Endothelial cell of umbilical vein (primary cell): Measurements from ENCODE around the gene RPL41. TPM values are rescaled to one million over a fixed set of nuclear protein-coding genes. Genes with fewer than 3 reads are reported as not detected.

Experiments used
- BruUV-seq: library from RNA; stranded (reverse); fragments of 400-500 nt; replicated peaks from 2 replicates; lab custom pipeline; 2021; lab: Mats Ljungman, UMichigan
- CTCF ChIA-PET: fragments of 300-600, 350-600 bp; sonication (Branson Sonifier 250); formaldehyde crosslinking; loops from one replicate; lab custom pipeline; 2021; ENCODE audit warnings: antibody characterized with exemption, inconsistent platforms; lab: Charles Lee
- POLR2A ChIA-PET: fragments of 300-600, 350-600 bp; sonication (Branson Sonifier 250); formaldehyde crosslinking; loops from one replicate; lab custom pipeline; 2021; ENCODE audit warnings: antibody characterized with exemption, inconsistent platforms; lab: Charles Lee
- DNase-seq: peaks from one replicate; pipeline ENCODE4 v3.0.0-alpha.2; 2011; ENCODE audit warnings: low read depth, low spot score
- FAIRE-seq: peaks from 2 replicates; lab custom pipeline; 2011; peaks lifted over from hg19 to GRCh38; lab: Jason Lieb, UNC
- H2AFZ ChIP-seq: 2 replicates; pipeline ENCODE4 v1.6.0; 2012; ENCODE audit warnings: low read depth, low read length, control low read depth, inconsistent platforms
- H3K27ac ChIP-seq: 2 replicates; pipeline ENCODE4 v1.5.1; 2011; ENCODE audit warnings: low read depth, mild to moderate bottlenecking, control low read depth, low read length, moderate library complexity; ENCODE audit not compliant: insufficient read depth
- H3K27me3 ChIP-seq, 2 experiments: 2 replicates each; pipeline versions ENCODE4 v1.6.0 to v1.6.1; 2011; ENCODE audit warnings: low read length in 2 of 2, mixed read lengths in 1 of 2; ENCODE audit not compliant: control insufficient read depth in 2 of 2, insufficient read depth in 2 of 2
- H3K36me3 ChIP-seq, 2 experiments: 2 replicates in 1 of 2; 3 replicates in 1 of 2; pipeline ENCODE4 v1.5.1; 2011; ENCODE audit warnings: low read length in 2 of 2, mild to moderate bottlenecking in 1 of 2, moderate library complexity in 1 of 2; ENCODE audit not compliant: control insufficient read depth in 2 of 2, insufficient read depth in 2 of 2; ENCODE audit errors: extremely low read depth in 1 of 2
- H3K4me1 ChIP-seq: 3 replicates; pipeline ENCODE4 v1.5.1; 2011; ENCODE audit warnings: mild to moderate bottlenecking, low read length; ENCODE audit not compliant: control insufficient read depth, insufficient read depth; ENCODE audit errors: extremely low read depth
- H3K4me2 ChIP-seq: 2 replicates; pipeline ENCODE4 v1.6.1; 2011; ENCODE audit warnings: low read length, control low read depth, mixed read lengths; ENCODE audit not compliant: insufficient read depth
- H3K4me3 ChIP-seq, 3 experiments: fragments of 200-600 bp in 1 of 3; sonication (generic), shearing (Covaris generic) in 1 of 3; replicated peaks in 1 of 3; 2 replicates each; pipeline ENCODE4 v1.5.1; 2011 to 2016; ENCODE audit warnings: control low read depth in 3 of 3, low read length in 3 of 3, mild to moderate bottlenecking in 2 of 3, inconsistent platforms in 1 of 3, low read depth in 1 of 3, moderate library complexity in 1 of 3; ENCODE audit not compliant: insufficient read depth in 1 of 3
- H3K79me2 ChIP-seq: 2 replicates; pipeline ENCODE4 v1.6.0; 2012; ENCODE audit warnings: low read length, inconsistent platforms; ENCODE audit not compliant: control insufficient read depth, insufficient read depth
- H3K9ac ChIP-seq: replicated peaks from 2 replicates; pipeline ENCODE3; 2011; ENCODE audit warnings: low read length, control low read depth; ENCODE audit not compliant: insufficient read depth; ENCODE audit errors: extremely low read depth
- H3K9me1 ChIP-seq: replicated peaks from 3 replicates; pipeline ENCODE4 v1.6.0; 2011; ENCODE audit warnings: mild to moderate bottlenecking, low read length; ENCODE audit not compliant: control insufficient read depth, insufficient read depth; ENCODE audit errors: extremely low read depth
- H3K9me3 ChIP-seq: replicated peaks from 2 replicates; pipeline ENCODE4 v1.5.1; 2012; ENCODE audit warnings: low read length, inconsistent platforms; ENCODE audit not compliant: control insufficient read depth, insufficient read depth
- H4K20me1 ChIP-seq: replicated peaks from 2 replicates; pipeline ENCODE3; 2011; ENCODE audit warnings: mild to moderate bottlenecking, low read length; ENCODE audit not compliant: control insufficient read depth, insufficient read depth; ENCODE audit errors: extremely low read depth
- EZH2 ChIP-seq: IDR thresholded peaks from 2 replicates; pipeline ENCODE4 v1.6.1; 2012; ENCODE audit warnings: borderline replicate concordance, low read depth, mild to moderate bottlenecking, moderate library complexity, low read length, inconsistent platforms; ENCODE audit not compliant: severe bottlenecking
- FOS ChIP-seq: IDR thresholded peaks from 2 replicates; pipeline ENCODE4 v1.6.1; 2011; ENCODE audit warnings: mild to moderate bottlenecking, low read length, moderate library complexity, borderline replicate concordance; ENCODE audit not compliant: insufficient read depth
- GATA2 ChIP-seq: IDR thresholded peaks from 2 replicates; pipeline ENCODE4 v1.7.0; 2011; ENCODE audit warnings: low read depth, mild to moderate bottlenecking, moderate library complexity, mixed read lengths, low read length; ENCODE audit not compliant: insufficient read length, insufficient read depth
- JUN ChIP-seq: IDR thresholded peaks from 2 replicates; pipeline ENCODE4 v1.6.1; 2011; ENCODE audit warnings: borderline replicate concordance, low read depth; ENCODE audit not compliant: insufficient read length, insufficient read depth
- MAX ChIP-seq: IDR thresholded peaks from 2 replicates; pipeline ENCODE4 v1.6.1; 2011; ENCODE audit not compliant: insufficient read depth, insufficient read length
- MYC ChIP-seq: IDR thresholded peaks from one replicate; pipeline ENCODE4 v1.6.1; 2011; ENCODE audit warnings: mild to moderate bottlenecking, low read depth, low read length
- POLR2A ChIP-seq: IDR thresholded peaks from 2 replicates; pipeline ENCODE4 v1.6.1; 2012; ENCODE audit warnings: low read depth, mild to moderate bottlenecking, control low read depth, low read length
- POLR2AphosphoS5 ChIP-seq: IDR thresholded peaks from 2 replicates; pipeline ENCODE4 v1.6.1; 2012; ENCODE audit warnings: low read depth, mild to moderate bottlenecking, control low read depth, low read length, moderate library complexity; ENCODE audit not compliant: insufficient read depth
- dilution Hi-C: fragments of 300-500 bp; cut with MboI; formaldehyde crosslinking; loops from one replicate; pipeline ENCODE4 v1.15.0; 2019; ENCODE audit warnings: low sequenced_read_pairs; ENCODE audit not compliant: extremely low pct_ligation_motif_present
- intact Hi-C: fragments of 100-400 bp; cut with micrococcal nuclease; formaldehyde crosslinking; loops from one replicate; pipeline ENCODE4 v1.10.0; 2022
- polyA plus RNA-seq, 4 experiments: library from polyadenylated mRNA; depleted of rRNA in 3 of 4; stranded (reverse) in 3 of 4; unstranded in 1 of 4; fragments of >200 nt; gene quantifications; 2 replicates each; pipeline versions ENCODE4 v1.2.1 to v1.2.3, GENCODE V29; 2011 to 2012; ENCODE audit warnings: missing spikeins in 1 of 4
- total RNA-seq: library from RNA; stranded (reverse); gene quantifications from 2 replicates; pipeline ENCODE4 v1.2.3, GENCODE V29; 2021
- TF ChIP-seq, protein P1 (sequence below), 2 donors: IDR thresholded peaks; 1 replicate in 1 of 2; 2 replicates in 1 of 2; pipeline ENCODE4 v1.5.1; 2011; ENCODE audit warnings: low read length in 2 of 2, mild to moderate bottlenecking in 2 of 2, moderate library complexity in 2 of 2, control low read depth in 1 of 2, inconsistent platforms in 1 of 2, low read depth in 1 of 2; ENCODE audit not compliant: insufficient read depth in 1 of 2; ENCODE audit errors: extremely low read depth in 1 of 2

RPL41 gene
- total and polyA plus RNA-seq, 2 donors (not counting 3 experiments of a cell fraction or from before 2014, with no cell fraction given), result 3,212 to 9,990 TPM

- dilution Hi-C loops, result no loop called here
- peaks cover 9 to 33% of the 10 kb centered on the region in 2 experiments for H3K36me3 ChIP-seq
- no peaks in the 10 kb centered on the region for H3K27me3 ChIP-seq
- peaks cover 19% of the 10 kb centered on the region for H3K79me2 ChIP-seq
- H3K4me2 ChIP-seq, result peak overlapping the region; percentile 54
- ChIA-PET CTCF (interaction anchor here (1.0 to 3.1 kb wide), 2 partner anchors 11 to 60 kb away, joined by 4 to 31 read pairs; partner anchors contain the start of gene ZC3H10), POLR2A (interaction anchor here (0.6 to 2.3 kb wide), 2 partner anchors 29 to 206 kb away, joined by 3 to 38 read pairs; partner anchors contain the start of gene MYL6)
- no peaks in the 10 kb centered on the region for H3K9me3 ChIP-seq
- DNase-seq (peak; percentile 51), FAIRE-seq (peak; percentile 73)
- no peaks in the 10 kb centered on the region for H4K20me1 ChIP-seq
- intact Hi-C loops, result no loop called here
- BruUV-seq, result no TSS peak
- TF ChIP-seq POLR2AphosphoS5, result peak; percentile 70
- TF ChIP-seq GATA2, result no peak
- TF ChIP-seq EZH2, result no peak
- TF ChIP-seq POLR2A, result peak; percentile 32
- peak overlapping the region; percentile 63 to 75 (median 68) for H3K4me3 ChIP-seq
- H3K9me1 ChIP-seq, result no peaks in the 10 kb centered on the region
- no peak overlapping the region for H3K27ac ChIP-seq
- peaks cover 28% of the 10 kb centered on the region for H3K4me1 ChIP-seq
- H2AFZ ChIP-seq, result peak overlapping the region; percentile 16
- peak overlapping the region; percentile 66 for H3K9ac ChIP-seq
Measured at GRCh38 chr12:56129206-56129941, 12.9 kb downstream of the RPL41 start.

- ChIA-PET POLR2A (no interaction called here), CTCF (interaction anchor here (1.0 kb wide), 1 partner anchor 60 kb away, joined by 4 read pairs; no protein-coding TSS in a partner anchor)
- TF ChIP-seq MAX (no peak), JUN (no peak), MYC (no peak), EZH2 (no peak), FOS (no peak), GATA2 (no peak), POLR2AphosphoS5 (no peak), POLR2A (no peak)
- TF ChIP-seq, protein P1, sequence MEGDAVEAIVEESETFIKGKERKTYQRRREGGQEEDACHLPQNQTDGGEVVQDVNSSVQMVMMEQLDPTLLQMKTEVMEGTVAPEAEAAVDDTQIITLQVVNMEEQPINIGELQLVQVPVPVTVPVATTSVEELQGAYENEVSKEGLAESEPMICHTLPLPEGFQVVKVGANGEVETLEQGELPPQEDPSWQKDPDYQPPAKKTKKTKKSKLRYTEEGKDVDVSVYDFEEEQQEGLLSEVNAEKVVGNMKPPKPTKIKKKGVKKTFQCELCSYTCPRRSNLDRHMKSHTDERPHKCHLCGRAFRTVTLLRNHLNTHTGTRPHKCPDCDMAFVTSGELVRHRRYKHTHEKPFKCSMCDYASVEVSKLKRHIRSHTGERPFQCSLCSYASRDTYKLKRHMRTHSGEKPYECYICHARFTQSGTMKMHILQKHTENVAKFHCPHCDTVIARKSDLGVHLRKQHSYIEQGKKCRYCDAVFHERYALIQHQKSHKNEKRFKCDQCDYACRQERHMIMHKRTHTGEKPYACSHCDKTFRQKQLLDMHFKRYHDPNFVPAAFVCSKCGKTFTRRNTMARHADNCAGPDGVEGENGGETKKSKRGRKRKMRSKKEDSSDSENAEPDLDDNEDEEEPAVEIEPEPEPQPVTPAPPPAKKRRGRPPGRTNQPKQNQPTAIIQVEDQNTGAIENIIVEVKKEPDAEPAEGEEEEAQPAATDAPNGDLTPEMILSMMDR (IDR thresholded peaks at IDR 0.05; ENCODE audit: extremely low read depth in 1 of 2, insufficient read depth in 1 of 2, low read depth in 1 of 2, low read length in 2 of 2), result no peak
- peak overlapping the region; percentile 54 for H3K4me2 ChIP-seq
- H2AFZ ChIP-seq, result no peak overlapping the region
- intact Hi-C loops, result no loop called here
- no TSS peak for BruUV-seq
- H3K9me1 ChIP-seq, result no peaks in the 10 kb centered on the region
- no peak overlapping the region for H3K4me3 ChIP-seq
- no peaks in the 10 kb centered on the region for H4K20me1 ChIP-seq
- H3K36me3 ChIP-seq, result peaks cover 9 to 33% of the 10 kb centered on the region in 2 experiments
- H3K9ac ChIP-seq, result no peak overlapping the region
- dilution Hi-C loops, result no loop called here
- no peaks in the 10 kb centered on the region for H3K9me3 ChIP-seq
- no peak overlapping the region for H3K27ac ChIP-seq
- H3K4me1 ChIP-seq, result peaks cover 28% of the 10 kb centered on the region
- FAIRE-seq (no peak), DNase-seq (no peak)
- peaks cover 19% of the 10 kb centered on the region for H3K79me2 ChIP-seq
- H3K27me3 ChIP-seq, result no peaks in the 10 kb centered on the region
Measured at GRCh38 chr12:56129942-56130495, 13.6 kb downstream of the RPL41 start.
